ENCODE data around the gene MMP25. TPM values are rescaled to one million over a fixed set of nuclear protein-coding genes. Genes with fewer than 3 reads are reported as not detected.

MMP25 gene
- total and polyA plus RNA-seq, 2 donors from 2014 or later = 0.65 to 1.7 TPM

GRCh38 chr16:3028716-3029319, 17.5 kb upstream of the MMP25 start:
- Histone ChIP-seq H3K27me3 (ENCODE audit: control insufficient read depth, insufficient read depth, low read length) (peaks cover 18% of the 10 kb centered on the region), H3K36me3 (ENCODE audit: control insufficient read depth in 2 of 3, insufficient read depth in 3 of 3, low read length in 3 of 3) (peaks cover 2 to 5% (median 3%) of the 10 kb centered on the region in 3 donors), H3K9ac (ENCODE audit: low read length in 3 of 3) (no peak overlapping the region), H3K4me1 (ENCODE audit: control insufficient read depth in 2 of 3, insufficient read depth in 2 of 3, low read depth in 1 of 3, low read length in 3 of 3) (peaks cover 0 to 5% (median 0%) of the 10 kb centered on the region in 3 donors), H3K4me3 (ENCODE audit: low read length in 3 of 3) (no peak overlapping the region), H3K9me3 (ENCODE audit: control insufficient read depth in 2 of 3, insufficient read depth in 1 of 3, low read length in 3 of 3) (no peaks in the 10 kb centered on the region), H3K27ac (ENCODE audit: low read depth in 2 of 2, low read length in 2 of 2) (no peak overlapping the region)
- intact Hi-C loops (cut with DNase I) = no loop called here
- TF ChIP-seq CTCF (IDR thresholded peaks at IDR 0.05; ENCODE audit: borderline replicate concordance, extremely low read depth, insufficient read depth) = no peak
- DNase-seq (peak in 2 of 5 donors; percentile 70 to 81), FAIRE-seq (no peak)

GRCh38 chr16:3029491-3030221, 16.7 kb upstream of the MMP25 start:
- peak in 4 of 5 donors; percentile 50 to 79 (median 67) for DNase-seq
- Histone ChIP-seq H3K9ac (ENCODE audit: low read length in 3 of 3) (no peak overlapping the region), H3K4me3 (ENCODE audit: low read length in 3 of 3) (no peak overlapping the region), H3K27ac (ENCODE audit: low read depth in 2 of 2, low read length in 2 of 2) (no peak overlapping the region), H3K9me3 (ENCODE audit: control insufficient read depth in 2 of 3, insufficient read depth in 1 of 3, low read length in 3 of 3) (no peaks in the 10 kb centered on the region), H3K27me3 (ENCODE audit: control insufficient read depth, insufficient read depth, low read length) (peaks cover 19% of the 10 kb centered on the region), H3K36me3 (ENCODE audit: control insufficient read depth in 2 of 3, insufficient read depth in 3 of 3, low read length in 3 of 3) (peaks cover 2 to 5% (median 3%) of the 10 kb centered on the region in 3 donors), H3K4me1 (ENCODE audit: control insufficient read depth in 2 of 3, insufficient read depth in 2 of 3, low read depth in 1 of 3, low read length in 3 of 3) (peaks cover 0 to 5% (median 0%) of the 10 kb centered on the region in 3 donors)
- TF ChIP-seq CTCF (IDR thresholded peaks at IDR 0.05; ENCODE audit: borderline replicate concordance, extremely low read depth, insufficient read depth) = no peak
- FAIRE-seq = no peak
- intact Hi-C loops (cut with DNase I) = no loop called here

GRCh38 chr16:3030222-3031212, 15.8 kb upstream of the MMP25 start:
- Histone ChIP-seq H3K9ac (ENCODE audit: low read length in 3 of 3) (no peak overlapping the region), H3K4me3 (ENCODE audit: low read length in 3 of 3) (no peak overlapping the region), H3K27ac (ENCODE audit: low read depth in 2 of 2, low read length in 2 of 2) (no peak overlapping the region), H3K36me3 (ENCODE audit: control insufficient read depth in 2 of 3, insufficient read depth in 3 of 3, low read length in 3 of 3) (peaks cover 2 to 5% (median 3%) of the 10 kb centered on the region in 3 donors), H3K4me1 (ENCODE audit: control insufficient read depth in 2 of 3, insufficient read depth in 2 of 3, low read depth in 1 of 3, low read length in 3 of 3) (peaks cover 0 to 5% (median 0%) of the 10 kb centered on the region in 3 donors), H3K9me3 (ENCODE audit: control insufficient read depth in 2 of 3, insufficient read depth in 1 of 3, low read length in 3 of 3) (no peaks in the 10 kb centered on the region), H3K27me3 (ENCODE audit: control insufficient read depth, insufficient read depth, low read length) (peaks cover 19% of the 10 kb centered on the region)
- no peak for FAIRE-seq
- no peak for TF ChIP-seq CTCF (IDR thresholded peaks at IDR 0.05; ENCODE audit: borderline replicate concordance, extremely low read depth, insufficient read depth)
- intact Hi-C loops (cut with DNase I) = no loop called here
- DNase-seq = peak in 2 of 5 donors; percentile 58 to 79
